ENCODE results near the gene CYTH1.

CYTH1 gene

GRCh38 chr17:78765821-78766220 lies 16.3 kb downstream of the CYTH1 start:
- Histone ChIP-seq H3K36me3 (no peaks in the 10 kb centered on the region), H3K9me3 (no peaks in the 10 kb centered on the region), H3K4me3 (ENCODE audit: low read depth in 1 of 2, low read length in 1 of 2) (no peak overlapping the region), H3K27ac (no peak overlapping the region), H3K4me1 (ENCODE audit: control insufficient read depth in 1 of 2, insufficient read depth in 1 of 2, low read depth in 1 of 2, low read length in 1 of 2) (peaks cover 11 to 39% of the 10 kb centered on the region in 2 experiments), H3K27me3 (no peaks in the 10 kb centered on the region)
- TF ChIP-seq, protein P1, sequence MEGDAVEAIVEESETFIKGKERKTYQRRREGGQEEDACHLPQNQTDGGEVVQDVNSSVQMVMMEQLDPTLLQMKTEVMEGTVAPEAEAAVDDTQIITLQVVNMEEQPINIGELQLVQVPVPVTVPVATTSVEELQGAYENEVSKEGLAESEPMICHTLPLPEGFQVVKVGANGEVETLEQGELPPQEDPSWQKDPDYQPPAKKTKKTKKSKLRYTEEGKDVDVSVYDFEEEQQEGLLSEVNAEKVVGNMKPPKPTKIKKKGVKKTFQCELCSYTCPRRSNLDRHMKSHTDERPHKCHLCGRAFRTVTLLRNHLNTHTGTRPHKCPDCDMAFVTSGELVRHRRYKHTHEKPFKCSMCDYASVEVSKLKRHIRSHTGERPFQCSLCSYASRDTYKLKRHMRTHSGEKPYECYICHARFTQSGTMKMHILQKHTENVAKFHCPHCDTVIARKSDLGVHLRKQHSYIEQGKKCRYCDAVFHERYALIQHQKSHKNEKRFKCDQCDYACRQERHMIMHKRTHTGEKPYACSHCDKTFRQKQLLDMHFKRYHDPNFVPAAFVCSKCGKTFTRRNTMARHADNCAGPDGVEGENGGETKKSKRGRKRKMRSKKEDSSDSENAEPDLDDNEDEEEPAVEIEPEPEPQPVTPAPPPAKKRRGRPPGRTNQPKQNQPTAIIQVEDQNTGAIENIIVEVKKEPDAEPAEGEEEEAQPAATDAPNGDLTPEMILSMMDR (IDR thresholded peaks at IDR 0.05): no peak

GRCh38 chr17:78764871-78765270 lies 17.2 kb downstream of the CYTH1 start:
- H3K27me3 ChIP-seq: no peaks in the 10 kb centered on the region

DNA sequence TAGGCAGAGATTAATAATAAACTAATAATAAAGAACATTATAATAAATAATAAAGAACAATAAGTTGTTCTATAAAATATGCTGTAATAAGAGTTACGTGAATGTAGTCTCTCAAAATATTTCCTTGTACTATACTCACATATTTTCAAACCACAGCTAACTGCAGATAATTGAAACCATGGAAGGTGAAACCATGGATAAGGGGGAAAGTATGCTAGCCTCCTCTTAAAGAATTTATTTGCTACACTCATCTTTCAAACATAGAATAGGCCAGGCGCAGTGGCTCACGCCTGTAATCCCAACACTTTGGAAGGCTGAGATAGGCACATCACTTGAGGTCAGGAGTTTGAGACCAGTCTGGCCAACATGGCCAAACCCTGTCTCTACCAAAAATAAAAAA lies 18.5 kb downstream of the CYTH1 start:
- H3K27ac ChIP-seq: peak overlapping the region; percentile 30
- TF ChIP-seq, protein P1 (IDR thresholded peaks at IDR 0.05): no peak
- peaks cover 31 to 54% of the 10 kb centered on the region in 2 experiments for H3K4me1 ChIP-seq (ENCODE audit: control insufficient read depth in 1 of 2, insufficient read depth in 1 of 2, low read depth in 1 of 2, low read length in 1 of 2)

More at GRCh38 chr17:78764871-78765270, 17.2 kb downstream of the CYTH1 start:
- H3K9me3 ChIP-seq: no peaks in the 10 kb centered on the region
- TF ChIP-seq, protein P1 (IDR thresholded peaks at IDR 0.05): no peak
- no peaks in the 10 kb centered on the region for H3K36me3 ChIP-seq
- no peak overlapping the region for H3K4me3 ChIP-seq (ENCODE audit: low read depth in 1 of 2, low read length in 1 of 2)
- no peak overlapping the region for H3K27ac ChIP-seq
- peaks cover 18 to 46% of the 10 kb centered on the region in 2 experiments for H3K4me1 ChIP-seq (ENCODE audit: control insufficient read depth in 1 of 2, insufficient read depth in 1 of 2, low read depth in 1 of 2, low read length in 1 of 2)

GRCh38 chr17:78761789-78762406 lies 20.2 kb downstream of the CYTH1 start:
- Histone ChIP-seq H3K27me3 (no peaks in the 10 kb centered on the region), H3K36me3 (no peaks in the 10 kb centered on the region), H3K9me3 (no peaks in the 10 kb centered on the region), H3K4me3 (ENCODE audit: low read depth in 1 of 2, low read length in 1 of 2) (no peak overlapping the region), H3K4me1 (ENCODE audit: control insufficient read depth in 1 of 2, insufficient read depth in 1 of 2, low read depth in 1 of 2, low read length in 1 of 2) (peaks cover 48 to 69% of the 10 kb centered on the region in 2 experiments), H3K27ac (peak overlapping the region; percentile 65)
- TF ChIP-seq, protein P1 (IDR thresholded peaks at IDR 0.05): no peak

More for the DNA sequence above, 18.5 kb downstream of the CYTH1 start:
- Histone ChIP-seq H3K9me3 (no peaks in the 10 kb centered on the region), H3K36me3 (no peaks in the 10 kb centered on the region), H3K4me3 (ENCODE audit: low read depth in 1 of 2, low read length in 1 of 2) (no peak overlapping the region), H3K27me3 (no peaks in the 10 kb centered on the region)

- Histone ChIP-seq H3K4me3 (ENCODE audit: low read depth in 1 of 2, low read length in 1 of 2) (peak overlapping the region; percentile 44 to 55), H3K27ac (peak overlapping the region; percentile 94), H3K9me3 (no peaks in the 10 kb centered on the region), H3K4me1 (ENCODE audit: control insufficient read depth in 1 of 2, insufficient read depth in 1 of 2, low read depth in 1 of 2, low read length in 1 of 2) (peaks cover 55 to 77% of the 10 kb centered on the region in 2 experiments), H3K27me3 (no peaks in the 10 kb centered on the region), H3K36me3 (no peaks in the 10 kb centered on the region)
- TF ChIP-seq, protein P1 (IDR thresholded peaks at IDR 0.05): no peak
Observed at GRCh38 chr17:78759969-78760352, 22.1 kb downstream of the CYTH1 start.
